ENCODE data around the gene LPP. TPM values are rescaled to one million over a fixed set of nuclear protein-coding genes. Genes with fewer than 3 reads are reported as not detected.

The LPP gene
- total and polyA plus RNA-seq, 2 of the 4 experiments (the other 2 are of a cell fraction), result 16.0 to 130 TPM

- Histone ChIP-seq H3K9me3 (ENCODE audit: control insufficient read depth, insufficient read depth, low read length) (no peaks in the 10 kb centered on the region), H4K91ac (ENCODE audit: insufficient read depth, low read depth, low read length) (no peak overlapping the region), H3K4me2 (ENCODE audit: low read depth, low read length) (no peak overlapping the region), H3K4me3 (ENCODE audit: insufficient read depth, low read depth, low read length) (no peak overlapping the region), H3K23ac (ENCODE audit: low read depth, low read length) (no peak overlapping the region), H2BK20ac (ENCODE audit: low read depth, low read length) (no peak overlapping the region), H2AK5ac (ENCODE audit: low read depth, low read length) (no peak overlapping the region), H2BK15ac (ENCODE audit: low read depth, low read length) (no peak overlapping the region), H2BK5ac (ENCODE audit: low read depth, low read length, poor library complexity, severe bottlenecking) (no peak overlapping the region), H3K18ac (ENCODE audit: low read depth, low read length) (no peak overlapping the region; the same call in 1 of the 2 replicates), H3K27me3 (ENCODE audit: control insufficient read depth, insufficient read depth, low read length) (no peaks in the 10 kb centered on the region), H3K36me3 (ENCODE audit: control insufficient read depth, insufficient read depth, low read length) (peaks cover 5% of the 10 kb centered on the region; the same call in 1 of the 2 replicates), H4K20me1 (ENCODE audit: insufficient read depth, low read length) (peaks cover 9% of the 10 kb centered on the region; the same call in 1 of the 2 replicates), H3K9me1 (ENCODE audit: insufficient read depth, low read length) (peaks cover 10% of the 10 kb centered on the region), H3K4ac (ENCODE audit: low read depth, low read length) (no peak overlapping the region), H4K8ac (ENCODE audit: low read depth in 2 of 2, low read length in 2 of 2) (no peak overlapping the region), H2AK9ac (replicated peaks; ENCODE audit: low read depth, low read length, poor library complexity) (no peak overlapping the region), H2AFZ (replicated peaks; ENCODE audit: low read length, poor library complexity) (no peak overlapping the region), H3K9ac (ENCODE audit: low read depth, low read length) (no peak overlapping the region), H3K27ac (ENCODE audit: insufficient read depth, low read length) (no peak overlapping the region), H3K4me1 (ENCODE audit: control insufficient read depth, insufficient read depth, low read length) (peaks cover 9% of the 10 kb centered on the region), H3K14ac (replicated peaks; ENCODE audit: low read depth, low read length) (no peak overlapping the region), H3K56ac (ENCODE audit: extremely low read depth, insufficient read depth, low read length) (no peak overlapping the region), H2BK120ac (ENCODE audit: low read depth, low read length) (no peak overlapping the region), H3K79me1 (ENCODE audit: low read depth in 1 of 2, low read length in 2 of 2) (peaks cover 39 to 84% of the 10 kb centered on the region in 2 experiments), H4K5ac (ENCODE audit: low read depth, low read length) (no peak overlapping the region)
- intact Hi-C loops (cut with micrococcal nuclease), result no loop called here
- TF ChIP-seq MXI1 (IDR thresholded peaks at IDR 0.05; ENCODE audit: borderline replicate concordance, low read depth, low read length) (no peak), MAZ (IDR thresholded peaks at IDR 0.05; ENCODE audit: borderline replicate concordance, low read depth, low read length) (no peak), RCOR1 (IDR thresholded peaks at IDR 0.05; ENCODE audit: insufficient replicate concordance, low read length) (no peak), NFE2L2 (IDR thresholded peaks at IDR 0.05; ENCODE audit: low read depth, low read length) (no peak)
- TF ChIP-seq, protein P1, sequence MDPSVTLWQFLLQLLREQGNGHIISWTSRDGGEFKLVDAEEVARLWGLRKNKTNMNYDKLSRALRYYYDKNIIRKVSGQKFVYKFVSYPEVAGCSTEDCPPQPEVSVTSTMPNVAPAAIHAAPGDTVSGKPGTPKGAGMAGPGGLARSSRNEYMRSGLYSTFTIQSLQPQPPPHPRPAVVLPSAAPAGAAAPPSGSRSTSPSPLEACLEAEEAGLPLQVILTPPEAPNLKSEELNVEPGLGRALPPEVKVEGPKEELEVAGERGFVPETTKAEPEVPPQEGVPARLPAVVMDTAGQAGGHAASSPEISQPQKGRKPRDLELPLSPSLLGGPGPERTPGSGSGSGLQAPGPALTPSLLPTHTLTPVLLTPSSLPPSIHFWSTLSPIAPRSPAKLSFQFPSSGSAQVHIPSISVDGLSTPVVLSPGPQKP (IDR thresholded peaks at IDR 0.05; ENCODE audit: borderline replicate concordance, low read depth, low read length), result no peak
- no CpG with 5 or more reads among the region's 2 CpGs for WGBS, 2 experiments (ENCODE audit: extremely low coverage in 2 of 2, insufficient read length in 1 of 2)
- ChIA-PET POLR2A (ENCODE audit: unreplicated experiment) (no interaction called here), CTCF (no interaction called here)
- ATAC-seq (ENCODE audit: low read depth) (no peak), DNase-seq (no peak)
- in situ Hi-C loops (cut with MboI; ENCODE audit: low sequenced_read_pairs), result no loop called here
- dilution Hi-C loops (cut with HindIII; ENCODE audit: low sequenced_read_pairs, unreplicated experiment), result no loop called here
- no TSS peak for BruUV-seq (replicated peaks)
Observed at GRCh38 chr3:188559072-188559429, 405.1 kb downstream of the LPP start.
